PC-9 (cell line): ENCODE data around the gene RNF145.

Source experiments
- EZH2 ChIP-seq: fragments of 200-600 bp; sonication (generic); IDR thresholded peaks from 2 replicates; pipeline ENCODE4 v1.8.0; 2017; ENCODE audit warnings: antibody characterized with exemption, low read depth
- TF ChIP-seq, protein P1 (sequence below): fragments of 200-600 bp; sonication (generic); conservative IDR thresholded peaks from 2 replicates; pipeline ENCODE4 v1.6.1; 2017; ENCODE audit warnings: mixed run types, antibody characterized with exemption, mild to moderate bottlenecking, moderate library complexity

DNA sequence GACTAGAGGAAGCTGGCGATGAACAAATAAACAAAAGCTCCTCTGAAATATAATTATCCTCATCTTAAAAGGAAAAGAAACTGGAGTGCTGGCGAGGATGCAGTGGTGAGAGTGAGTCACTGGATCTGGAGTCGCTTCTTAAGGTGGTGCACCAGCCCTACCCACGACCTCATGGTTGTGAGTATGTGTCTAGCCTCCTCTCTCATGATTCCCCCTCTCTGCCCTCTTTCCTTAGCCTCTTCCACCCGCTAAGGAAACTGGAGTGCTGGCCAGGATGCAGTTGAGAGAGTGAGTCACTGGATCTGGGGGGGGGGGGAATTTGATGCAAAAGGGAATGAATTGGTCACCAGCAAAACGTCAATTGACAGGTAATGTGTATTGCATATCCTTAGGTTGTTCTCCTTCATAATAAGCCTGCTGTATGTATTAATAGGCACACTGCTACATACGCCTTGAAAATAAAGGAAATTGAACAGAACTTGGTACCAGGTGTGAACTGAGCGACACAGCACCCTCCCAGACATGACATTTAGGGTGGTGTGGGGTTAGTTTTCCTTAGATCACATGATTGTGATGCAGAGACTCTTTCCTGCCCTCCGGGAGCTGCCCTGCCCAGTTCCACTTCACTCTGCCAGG is 73.3 kb downstream of the RNF145 start:
- TF ChIP-seq, protein P1, sequence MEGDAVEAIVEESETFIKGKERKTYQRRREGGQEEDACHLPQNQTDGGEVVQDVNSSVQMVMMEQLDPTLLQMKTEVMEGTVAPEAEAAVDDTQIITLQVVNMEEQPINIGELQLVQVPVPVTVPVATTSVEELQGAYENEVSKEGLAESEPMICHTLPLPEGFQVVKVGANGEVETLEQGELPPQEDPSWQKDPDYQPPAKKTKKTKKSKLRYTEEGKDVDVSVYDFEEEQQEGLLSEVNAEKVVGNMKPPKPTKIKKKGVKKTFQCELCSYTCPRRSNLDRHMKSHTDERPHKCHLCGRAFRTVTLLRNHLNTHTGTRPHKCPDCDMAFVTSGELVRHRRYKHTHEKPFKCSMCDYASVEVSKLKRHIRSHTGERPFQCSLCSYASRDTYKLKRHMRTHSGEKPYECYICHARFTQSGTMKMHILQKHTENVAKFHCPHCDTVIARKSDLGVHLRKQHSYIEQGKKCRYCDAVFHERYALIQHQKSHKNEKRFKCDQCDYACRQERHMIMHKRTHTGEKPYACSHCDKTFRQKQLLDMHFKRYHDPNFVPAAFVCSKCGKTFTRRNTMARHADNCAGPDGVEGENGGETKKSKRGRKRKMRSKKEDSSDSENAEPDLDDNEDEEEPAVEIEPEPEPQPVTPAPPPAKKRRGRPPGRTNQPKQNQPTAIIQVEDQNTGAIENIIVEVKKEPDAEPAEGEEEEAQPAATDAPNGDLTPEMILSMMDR: no peak
- no peak for TF ChIP-seq EZH2
